RPMI7951 (cell line): Measurements from ENCODE around the gene TTLL11. TPM values are rescaled to one million over a fixed set of nuclear protein-coding genes. Genes with fewer than 3 reads are reported as not detected.
A peak's percentile ranks its signal among the peaks of the same experiment; 100 is the strongest.
"Not testable (repeated sequence)": the region's sequence is repeated elsewhere in the genome, so short reads cannot be mapped to it uniquely, and the experiment has no call there.

Experiments used
- DNase-seq: peaks from one replicate; pipeline ENCODE4 v3.0.0-alpha.2; 2012; ENCODE audit warnings: low read depth
- total RNA-seq: library from RNA; depleted of rRNA; stranded (reverse); fragments of >200 nt; shearing (Covaris generic); gene quantifications from 2 replicates; pipeline ENCODE4 v1.2.3, GENCODE V29; 2014

The TTLL11 gene
- total RNA-seq, 1 experiment from 2014 or later, result 0.60 TPM

- no peak for DNase-seq
Observed at GRCh38 chr9:122125509-122126330, 32.6 kb upstream of the TTLL11 start.

GRCh38 chr9:122125158-122125508, 32.0 kb upstream of the TTLL11 start:
- peak; percentile 56 for DNase-seq

DNA sequence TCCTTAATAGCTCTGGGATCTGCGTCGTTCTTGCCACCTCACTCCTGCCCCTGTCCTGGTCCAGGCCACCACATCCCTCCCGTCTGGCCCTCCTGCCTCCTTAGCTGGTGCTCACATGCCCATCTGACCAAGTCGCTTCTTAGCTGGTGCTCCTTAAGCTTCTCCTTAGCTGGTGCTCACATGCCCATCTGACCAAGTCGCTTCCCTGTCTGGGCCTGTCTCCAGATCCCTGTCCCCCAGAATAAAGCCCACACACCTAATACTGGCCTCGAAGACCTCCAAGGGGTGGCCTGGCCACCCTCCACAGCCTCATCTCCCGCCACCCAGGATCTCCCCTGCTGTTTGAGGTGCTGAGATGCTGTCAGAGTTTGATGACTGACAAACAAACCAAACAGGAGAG, 31.4 kb upstream of the TTLL11 start:
- DNase-seq, result no peak

- no peak for DNase-seq
Observed at GRCh38 chr9:122124048-122124447, 30.9 kb upstream of the TTLL11 start.

- DNase-seq, result peak; percentile 44
Observed at GRCh38 chr9:122122903-122123632, 30.0 kb upstream of the TTLL11 start.

- DNase-seq, result no peak
Observed at GRCh38 chr9:122122468-122122867, 29.4 kb upstream of the TTLL11 start.

- no peak for DNase-seq
Observed at GRCh38 chr9:122121931-122122330, 28.8 kb upstream of the TTLL11 start.

DNA sequence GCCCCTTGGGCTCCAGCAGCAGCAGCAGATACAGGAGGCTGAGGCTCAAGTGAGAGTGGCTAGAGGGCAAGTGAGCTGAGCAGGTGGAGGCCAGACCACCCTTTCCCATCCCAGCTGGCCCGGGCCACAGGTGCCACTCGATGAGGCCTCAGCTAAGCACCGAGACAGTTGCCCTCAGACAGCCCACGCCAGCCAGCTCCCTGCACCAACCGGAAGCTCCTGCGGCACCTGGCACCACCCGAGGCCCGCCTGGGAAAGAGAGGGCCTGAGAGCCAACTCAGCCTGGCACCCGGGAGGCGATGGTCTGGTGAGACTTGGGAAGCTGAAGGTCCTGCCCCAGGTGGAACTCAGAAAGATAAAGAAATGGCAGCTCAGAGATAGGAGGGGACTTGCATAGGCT, 28.3 kb upstream of the TTLL11 start:
- DNase-seq, result no peak

GRCh38 chr9:122120316-122121071, 27.4 kb upstream of the TTLL11 start:
- no peak for DNase-seq

- DNase-seq, result no peak
Observed at GRCh38 chr9:122119721-122120120, 26.6 kb upstream of the TTLL11 start.

DNA sequence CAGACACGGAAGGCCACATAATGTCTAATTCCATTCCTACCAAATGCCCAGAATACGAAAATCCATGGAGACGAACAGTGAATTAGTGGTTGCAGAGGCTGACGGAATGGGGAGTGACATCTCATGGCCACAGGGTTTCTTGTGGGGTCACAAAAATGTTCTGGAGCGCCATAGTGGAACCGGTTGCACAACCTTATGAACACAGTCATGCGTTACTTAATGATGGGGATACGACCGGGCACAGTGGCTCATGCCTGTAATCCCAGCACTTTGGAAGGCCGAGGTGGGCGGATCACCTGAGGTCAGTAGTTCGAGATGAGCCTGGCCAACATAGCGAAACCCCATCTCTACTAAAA, 26.0 kb upstream of the TTLL11 start:
- no peak for DNase-seq

GRCh38 chr9:122118343-122119165, 25.4 kb upstream of the TTLL11 start:
- no peak for DNase-seq

DNA sequence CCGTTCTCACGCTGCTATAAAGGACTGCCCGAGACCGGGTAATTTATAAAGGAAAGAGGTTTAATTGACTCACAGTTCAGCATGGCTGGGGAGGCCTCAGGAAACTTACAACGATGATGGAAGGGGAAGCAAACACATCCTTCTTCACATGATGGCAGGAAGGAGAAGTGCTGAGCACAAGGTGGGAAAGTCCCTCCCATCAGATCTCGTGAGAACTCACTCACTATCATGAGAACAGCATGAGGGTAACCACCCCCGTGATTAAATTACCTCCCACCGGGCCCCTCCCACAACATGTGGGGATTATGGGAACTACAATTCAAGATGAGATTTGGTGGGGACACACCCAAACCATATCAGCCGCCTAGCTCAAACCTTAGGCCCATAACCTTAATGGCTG, 24.1 kb upstream of the TTLL11 start:
- not testable (repeated sequence) for DNase-seq

DNA sequence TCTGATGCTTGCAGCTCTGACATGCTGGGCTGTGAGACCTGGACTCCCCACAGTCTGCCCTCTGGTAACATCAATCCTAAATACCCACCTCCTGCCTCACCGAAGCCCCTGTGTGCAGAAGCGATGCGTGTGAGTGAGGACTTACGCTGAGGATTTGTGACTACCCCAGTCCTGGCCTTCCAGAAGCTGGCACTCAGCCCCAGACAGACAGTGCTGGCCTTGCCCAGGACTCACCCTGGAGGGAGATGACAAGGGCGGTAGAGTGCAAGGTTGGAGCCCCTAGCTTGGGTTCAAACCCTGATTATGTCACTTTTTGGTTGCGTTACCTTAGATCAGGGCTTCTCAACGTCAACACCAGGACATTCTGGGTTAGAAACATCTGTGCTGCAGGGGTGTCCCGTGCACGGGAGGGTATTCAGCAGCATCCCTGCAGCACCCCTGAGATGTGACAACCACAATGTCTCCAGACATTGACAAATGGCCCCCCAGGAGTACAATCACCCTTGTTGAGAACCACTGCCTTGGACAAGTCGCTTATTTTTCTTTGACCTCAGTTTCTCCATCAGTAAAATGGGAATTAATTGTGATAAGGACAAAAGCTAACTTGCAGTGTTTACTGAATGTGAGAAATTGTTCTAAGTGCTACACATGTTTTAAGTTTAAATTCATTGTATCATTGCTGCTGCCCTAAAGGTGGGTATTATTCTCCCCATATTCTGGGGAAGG, 23.5 kb upstream of the TTLL11 start:
- no peak for DNase-seq

DNA sequence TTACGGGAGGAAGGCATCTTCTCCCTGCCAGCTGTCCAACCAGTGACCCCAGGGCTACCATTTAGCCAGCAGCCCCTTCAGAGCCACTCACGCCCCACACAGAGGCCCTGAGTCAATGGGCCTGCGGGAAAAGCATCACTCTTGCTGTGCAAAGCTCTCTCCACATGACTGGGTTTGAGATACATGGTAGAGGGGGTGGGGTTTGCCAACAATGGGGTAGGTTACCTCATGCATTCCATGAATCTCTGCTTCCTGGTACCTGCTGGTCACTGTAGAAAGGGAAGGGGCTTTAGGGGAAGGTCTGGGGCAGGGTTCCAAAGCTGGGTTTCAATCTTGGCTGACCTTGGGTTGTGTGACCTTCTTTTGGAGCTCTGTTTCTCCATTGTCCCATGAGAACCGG, 22.9 kb upstream of the TTLL11 start:
- no peak for DNase-seq

- no peak for DNase-seq
Observed at GRCh38 chr9:122115176-122116035, 22.3 kb upstream of the TTLL11 start.

GRCh38 chr9:122113574-122113973, 20.5 kb upstream of the TTLL11 start:
- no peak for DNase-seq

DNA sequence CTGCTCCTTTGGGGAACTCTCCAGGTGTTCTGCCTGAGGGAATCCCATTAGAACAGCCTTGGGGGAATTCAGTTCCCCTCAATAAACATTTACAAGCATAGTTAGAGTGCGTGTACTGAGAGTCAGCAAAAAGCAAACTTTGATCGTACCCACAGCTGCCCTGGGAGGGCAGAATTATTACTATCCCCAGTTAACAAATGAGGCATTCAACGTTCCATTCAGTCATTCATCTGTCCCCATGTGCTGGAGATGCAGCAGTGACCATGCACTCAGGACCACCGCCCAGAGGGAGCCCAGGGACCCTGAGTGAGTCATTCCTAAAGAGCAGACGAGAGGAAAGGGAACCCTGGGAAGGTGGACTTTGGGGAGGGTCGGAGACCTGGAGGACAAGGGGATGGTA, 19.1 kb upstream of the TTLL11 start:
- no peak for DNase-seq

DNA sequence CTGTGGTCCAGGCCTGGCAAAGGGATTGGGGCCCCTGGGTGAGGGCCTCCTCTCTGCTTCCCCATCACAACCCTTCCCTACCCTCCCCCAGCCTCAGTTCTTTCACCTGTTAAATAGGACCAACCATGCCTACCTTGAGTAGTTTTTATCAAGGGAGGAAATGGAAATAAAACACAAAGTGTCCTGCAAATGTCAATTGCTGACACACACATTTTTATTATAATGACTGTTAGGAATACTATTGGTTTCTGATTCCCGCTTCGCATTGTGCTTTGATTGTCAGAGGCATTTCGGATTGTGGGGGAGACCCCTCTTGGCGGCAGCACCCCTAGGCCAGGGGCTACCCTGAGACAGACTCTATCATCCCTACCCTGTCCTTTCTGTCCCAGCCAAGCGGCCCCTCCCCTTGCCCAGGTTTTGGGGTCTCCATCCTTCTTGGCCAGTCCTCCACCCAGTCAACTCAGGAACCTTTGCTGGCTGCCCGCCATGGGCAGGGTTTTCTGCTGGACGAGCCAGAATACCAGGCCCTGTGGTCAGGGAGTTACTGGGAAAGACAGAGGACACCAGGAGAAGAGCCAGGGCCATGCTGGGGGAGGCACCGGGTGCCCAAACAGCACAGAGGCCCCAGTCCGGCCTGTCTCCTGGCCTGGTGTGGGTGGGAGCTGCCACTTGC, 18.4 kb upstream of the TTLL11 start:
- DNase-seq, result no peak
